Neural cell (in vitro differentiated cells): Measurements from ENCODE around the gene ZNF618. TPM values are rescaled to one million over a fixed set of nuclear protein-coding genes. Genes with fewer than 3 reads are reported as not detected.

Experiments used
- H2AFZ ChIP-seq: fragments of 200-600, 300-800 bp; sonication (generic), shearing (Covaris generic); 2 replicates; pipeline ENCODE4 v1.6.0; 2014; ENCODE audit warnings: low read depth, mild to moderate bottlenecking, antibody characterized with exemption, low read length, moderate library complexity
- H3F3A ChIP-seq: fragments of 200-600 bp; shearing (Covaris generic); 2 replicates; pipeline ENCODE4 v1.6.1; 2016; ENCODE audit warnings: mild to moderate bottlenecking, moderate library complexity, mixed read lengths, antibody characterized with exemption, low read length; ENCODE audit not compliant: insufficient read depth, poor library complexity, severe bottlenecking
- H3K27ac ChIP-seq: fragments of 200-600, 300-800 bp; sonication (generic), shearing (Covaris generic); 2 replicates; pipeline ENCODE4 v1.5.1; 2014; ENCODE audit warnings: mild to moderate bottlenecking, low read length, moderate library complexity
- H3K27me3 ChIP-seq: fragments of 300-800, 200-600 bp; sonication (generic), shearing (Covaris generic); 2 replicates; pipeline ENCODE4 v1.6.0; 2014; ENCODE audit warnings: mild to moderate bottlenecking, low read depth, low read length, moderate library complexity; ENCODE audit not compliant: insufficient read depth
- H3K36me3 ChIP-seq: fragments of 300-800, 200-600 bp; sonication (generic), shearing (Covaris generic); 2 replicates; pipeline ENCODE4 v1.5.1; 2014; ENCODE audit warnings: mild to moderate bottlenecking, antibody characterized with exemption, low read length, moderate library complexity; ENCODE audit not compliant: insufficient read depth
- H3K4me2 ChIP-seq: fragments of 300-800, 200-600 bp; sonication (generic), shearing (Covaris generic); 2 replicates; pipeline ENCODE4 v1.6.0; 2014; ENCODE audit warnings: mild to moderate bottlenecking, low read length
- H3K4me3 ChIP-seq: fragments of 300-800, 200-600 bp; sonication (generic), shearing (Covaris generic); 2 replicates; pipeline ENCODE4 v1.5.1; 2014; ENCODE audit warnings: mild to moderate bottlenecking, low read length, moderate library complexity
- H3K79me2 ChIP-seq: fragments of 200-600 bp; shearing (Covaris generic); replicated peaks from 2 replicates; pipeline ENCODE4 v1.6.0; 2014; ENCODE audit warnings: mild to moderate bottlenecking, low read length, moderate library complexity; ENCODE audit not compliant: insufficient read depth
- H3K9ac ChIP-seq: fragments of 300-800, 200-600 bp; sonication (generic), shearing (Covaris generic); 2 replicates; pipeline ENCODE4 v1.6.1; 2016; ENCODE audit warnings: mild to moderate bottlenecking, low read length, mixed read lengths
- H3K9me2 ChIP-seq: fragments of 200-600 bp; shearing (Covaris generic); 2 replicates; pipeline ENCODE4 v1.6.1; 2016; ENCODE audit warnings: mild to moderate bottlenecking, low read length, mixed read lengths; ENCODE audit not compliant: insufficient read depth
- H3K9me3 ChIP-seq: fragments of 200-600, 300-800 bp; sonication (generic), shearing (Covaris generic); 2 replicates; pipeline ENCODE4 v1.6.1; 2016; ENCODE audit warnings: mild to moderate bottlenecking, mixed run types, low read length, moderate library complexity, mixed read lengths
- H4K20me1 ChIP-seq: fragments of 200-600 bp; shearing (Covaris generic); 2 replicates; pipeline ENCODE4 v1.6.1; 2016; ENCODE audit warnings: mild to moderate bottlenecking, mixed run types; ENCODE audit not compliant: insufficient read depth
- EP300 ChIP-seq: fragments of 450-650 bp; conservative IDR thresholded peaks from 2 replicates; pipeline ENCODE4 v1.6.1; 2014; ENCODE audit warnings: antibody characterized with exemption, mild to moderate bottlenecking, moderate library complexity; ENCODE audit not compliant: poor library complexity, severe bottlenecking
- EZH2 ChIP-seq: fragments of 200-600, 300-800 bp; shearing (Covaris generic), sonication (generic); IDR thresholded peaks from 2 replicates; pipeline ENCODE4 v1.6.1; 2014; ENCODE audit warnings: antibody characterized with exemption, low read length, borderline replicate concordance, mild to moderate bottlenecking; ENCODE audit not compliant: insufficient read depth, poor library complexity, severe bottlenecking
- MXI1 ChIP-seq: fragments of 450-650 bp; conservative IDR thresholded peaks from 2 replicates; pipeline ENCODE4 v1.6.1; 2014; ENCODE audit warnings: antibody characterized with exemption, mild to moderate bottlenecking; ENCODE audit not compliant: poor library complexity, severe bottlenecking
- POLR2AphosphoS5 ChIP-seq: IDR thresholded peaks from 2 replicates; pipeline ENCODE4 v1.6.1; 2012
- RAD21 ChIP-seq: fragments of 450-650 bp; conservative IDR thresholded peaks from 2 replicates; pipeline ENCODE4 v1.6.1; 2014; ENCODE audit warnings: antibody characterized with exemption, mild to moderate bottlenecking, moderate library complexity
- SMC3 ChIP-seq: fragments of 450-650 bp; conservative IDR thresholded peaks from 2 replicates; pipeline ENCODE4 v1.6.1; 2014; ENCODE audit warnings: antibody characterized with exemption, mild to moderate bottlenecking, moderate library complexity; ENCODE audit not compliant: poor library complexity
- TAF1 ChIP-seq: IDR thresholded peaks from 2 replicates; pipeline ENCODE4 v1.6.1; 2012; ENCODE audit warnings: low read depth
- polyA plus RNA-seq: library from polyadenylated mRNA; depleted of rRNA; stranded (reverse); fragments of >200 nt; gene quantifications from 2 replicates; pipeline ENCODE4 v1.2.3, GENCODE V29; 2014
- TF ChIP-seq, protein P1 (sequence below): fragments of 450-650 bp; IDR thresholded peaks from 2 replicates; pipeline ENCODE4 v1.5.1; 2014; ENCODE audit warnings: antibody characterized with exemption, mild to moderate bottlenecking, moderate library complexity; ENCODE audit not compliant: poor library complexity, severe bottlenecking
- TF ChIP-seq, protein P2 (sequence below): IDR thresholded peaks from 2 replicates; pipeline ENCODE4 v1.6.1; 2012; ENCODE audit warnings: borderline replicate concordance

The ZNF618 gene
- polyA plus RNA-seq, 1 donor from 2014 or later, result 7.1 TPM

- Histone ChIP-seq H3K4me3 (no peak overlapping the region), H3K9me3 (no peaks in the 10 kb centered on the region), H3K4me2 (no peak overlapping the region), H3K9ac (no peak overlapping the region), H4K20me1 (no peaks in the 10 kb centered on the region), H3K36me3 (no peaks in the 10 kb centered on the region), H3K9me2 (no peaks in the 10 kb centered on the region), H3F3A (no peaks in the 10 kb centered on the region), H3K27ac (no peak overlapping the region), H3K79me2 (peaks cover 17% of the 10 kb centered on the region), H2AFZ (no peak overlapping the region), H3K27me3 (no peaks in the 10 kb centered on the region)
- no peak for TF ChIP-seq EP300
- TF ChIP-seq, protein P1, sequence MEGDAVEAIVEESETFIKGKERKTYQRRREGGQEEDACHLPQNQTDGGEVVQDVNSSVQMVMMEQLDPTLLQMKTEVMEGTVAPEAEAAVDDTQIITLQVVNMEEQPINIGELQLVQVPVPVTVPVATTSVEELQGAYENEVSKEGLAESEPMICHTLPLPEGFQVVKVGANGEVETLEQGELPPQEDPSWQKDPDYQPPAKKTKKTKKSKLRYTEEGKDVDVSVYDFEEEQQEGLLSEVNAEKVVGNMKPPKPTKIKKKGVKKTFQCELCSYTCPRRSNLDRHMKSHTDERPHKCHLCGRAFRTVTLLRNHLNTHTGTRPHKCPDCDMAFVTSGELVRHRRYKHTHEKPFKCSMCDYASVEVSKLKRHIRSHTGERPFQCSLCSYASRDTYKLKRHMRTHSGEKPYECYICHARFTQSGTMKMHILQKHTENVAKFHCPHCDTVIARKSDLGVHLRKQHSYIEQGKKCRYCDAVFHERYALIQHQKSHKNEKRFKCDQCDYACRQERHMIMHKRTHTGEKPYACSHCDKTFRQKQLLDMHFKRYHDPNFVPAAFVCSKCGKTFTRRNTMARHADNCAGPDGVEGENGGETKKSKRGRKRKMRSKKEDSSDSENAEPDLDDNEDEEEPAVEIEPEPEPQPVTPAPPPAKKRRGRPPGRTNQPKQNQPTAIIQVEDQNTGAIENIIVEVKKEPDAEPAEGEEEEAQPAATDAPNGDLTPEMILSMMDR, result no peak
- TF ChIP-seq POLR2AphosphoS5, result no peak
- TF ChIP-seq SMC3, result no peak
- TF ChIP-seq RAD21, result no peak
- TF ChIP-seq, protein P2, sequence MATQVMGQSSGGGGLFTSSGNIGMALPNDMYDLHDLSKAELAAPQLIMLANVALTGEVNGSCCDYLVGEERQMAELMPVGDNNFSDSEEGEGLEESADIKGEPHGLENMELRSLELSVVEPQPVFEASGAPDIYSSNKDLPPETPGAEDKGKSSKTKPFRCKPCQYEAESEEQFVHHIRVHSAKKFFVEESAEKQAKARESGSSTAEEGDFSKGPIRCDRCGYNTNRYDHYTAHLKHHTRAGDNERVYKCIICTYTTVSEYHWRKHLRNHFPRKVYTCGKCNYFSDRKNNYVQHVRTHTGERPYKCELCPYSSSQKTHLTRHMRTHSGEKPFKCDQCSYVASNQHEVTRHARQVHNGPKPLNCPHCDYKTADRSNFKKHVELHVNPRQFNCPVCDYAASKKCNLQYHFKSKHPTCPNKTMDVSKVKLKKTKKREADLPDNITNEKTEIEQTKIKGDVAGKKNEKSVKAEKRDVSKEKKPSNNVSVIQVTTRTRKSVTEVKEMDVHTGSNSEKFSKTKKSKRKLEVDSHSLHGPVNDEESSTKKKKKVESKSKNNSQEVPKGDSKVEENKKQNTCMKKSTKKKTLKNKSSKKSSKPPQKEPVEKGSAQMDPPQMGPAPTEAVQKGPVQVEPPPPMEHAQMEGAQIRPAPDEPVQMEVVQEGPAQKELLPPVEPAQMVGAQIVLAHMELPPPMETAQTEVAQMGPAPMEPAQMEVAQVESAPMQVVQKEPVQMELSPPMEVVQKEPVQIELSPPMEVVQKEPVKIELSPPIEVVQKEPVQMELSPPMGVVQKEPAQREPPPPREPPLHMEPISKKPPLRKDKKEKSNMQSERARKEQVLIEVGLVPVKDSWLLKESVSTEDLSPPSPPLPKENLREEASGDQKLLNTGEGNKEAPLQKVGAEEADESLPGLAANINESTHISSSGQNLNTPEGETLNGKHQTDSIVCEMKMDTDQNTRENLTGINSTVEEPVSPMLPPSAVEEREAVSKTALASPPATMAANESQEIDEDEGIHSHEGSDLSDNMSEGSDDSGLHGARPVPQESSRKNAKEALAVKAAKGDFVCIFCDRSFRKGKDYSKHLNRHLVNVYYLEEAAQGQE, result no peak
- TF ChIP-seq MXI1, result no peak
- TF ChIP-seq TAF1, result no peak
- no peak for TF ChIP-seq EZH2
These were observed 100.8 kb downstream of the ZNF618 start for GRCh38 chr9:113976915-113977314.

DNA sequence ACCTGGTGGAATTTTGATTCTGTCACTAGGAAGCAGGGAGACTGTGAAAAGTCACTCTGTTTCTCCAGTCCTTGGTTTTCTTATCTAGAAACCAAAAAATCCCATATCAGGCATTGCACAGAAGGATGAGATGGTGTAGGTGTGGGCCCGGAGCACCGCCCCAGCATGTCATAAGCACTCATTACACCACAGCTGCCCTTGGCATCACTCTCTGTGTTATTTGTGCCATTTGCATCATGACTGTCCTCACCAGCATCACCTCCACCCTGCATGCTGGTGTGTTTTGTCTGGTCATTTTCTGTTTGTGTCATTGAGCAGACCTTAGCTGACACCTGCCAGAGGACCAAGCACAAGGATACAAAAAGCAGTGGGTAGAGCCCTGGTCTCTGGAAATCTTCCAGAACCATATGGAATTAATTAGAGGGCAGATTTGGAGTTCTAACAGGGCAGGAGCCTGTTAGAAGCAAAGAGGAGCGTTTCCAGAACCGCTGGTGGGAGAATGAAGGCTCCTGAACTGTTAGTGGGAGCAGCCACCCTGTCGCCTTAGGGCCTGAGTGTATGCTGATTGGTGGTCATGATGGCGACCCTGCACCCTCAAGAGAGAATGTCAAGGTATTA, 102.7 kb downstream of the ZNF618 start:
- Histone ChIP-seq H3K27me3 (no peaks in the 10 kb centered on the region), H3K36me3 (no peaks in the 10 kb centered on the region), H3K4me3 (no peak overlapping the region), H2AFZ (no peak overlapping the region), H4K20me1 (no peaks in the 10 kb centered on the region), H3K9me2 (no peaks in the 10 kb centered on the region), H3K79me2 (peaks cover 11% of the 10 kb centered on the region), H3K9me3 (no peaks in the 10 kb centered on the region), H3K27ac (no peak overlapping the region), H3K9ac (no peak overlapping the region), H3F3A (no peaks in the 10 kb centered on the region), H3K4me2 (no peak overlapping the region)
- TF ChIP-seq, protein P1, result no peak
- no peak for TF ChIP-seq RAD21
- TF ChIP-seq TAF1, result no peak
- TF ChIP-seq POLR2AphosphoS5, result no peak
- no peak for TF ChIP-seq SMC3
- no peak for TF ChIP-seq MXI1
- TF ChIP-seq EZH2, result no peak
- TF ChIP-seq, protein P2, result no peak
- no peak for TF ChIP-seq EP300
